NCI-H748 (cell line): ENCODE data around the gene SORCS3.

Experiments used
- DNase-seq: peaks from one replicate; lab custom pipeline; 2025; ENCODE audit not compliant: unreplicated experiment; lab: John Stamatoyannopoulos, UW

The SORCS3 gene

GRCh38 chr10:104831272-104831671 is 190.2 kb downstream of the SORCS3 start:
- DNase-seq: no peak

- no peak for DNase-seq
These were observed 193.5 kb downstream of the SORCS3 start for GRCh38 chr10:104834580-104834979.

- no peak for DNase-seq
These were observed 194.3 kb downstream of the SORCS3 start for GRCh38 chr10:104835422-104835821.

GRCh38 chr10:104842704-104843103 is 201.6 kb downstream of the SORCS3 start:
- DNase-seq: no peak

GRCh38 chr10:104844073-104844472 is 203.0 kb downstream of the SORCS3 start:
- DNase-seq: no peak

- DNase-seq: no peak
These were observed 208.9 kb downstream of the SORCS3 start for GRCh38 chr10:104850023-104850422.

- no peak for DNase-seq
These were observed 227.0 kb downstream of the SORCS3 start for GRCh38 chr10:104867966-104868598.

- DNase-seq: no peak
These were observed 231.6 kb downstream of the SORCS3 start for GRCh38 chr10:104872691-104873090.

- DNase-seq: no peak
These were observed 232.1 kb downstream of the SORCS3 start for GRCh38 chr10:104873161-104873560.

- no peak for DNase-seq
These were observed 234.5 kb downstream of the SORCS3 start for GRCh38 chr10:104875561-104875960.

- no peak for DNase-seq
These were observed 239.7 kb downstream of the SORCS3 start for GRCh38 chr10:104880624-104881398.

GRCh38 chr10:104881740-104882139 is 240.7 kb downstream of the SORCS3 start:
- no peak for DNase-seq

- no peak for DNase-seq
These were observed 252.0 kb downstream of the SORCS3 start for GRCh38 chr10:104892879-104893617.

- DNase-seq: no peak
These were observed 252.6 kb downstream of the SORCS3 start for GRCh38 chr10:104893701-104894100.

GRCh38 chr10:104894681-104895080 is 253.6 kb downstream of the SORCS3 start:
- no peak for DNase-seq

- no peak for DNase-seq
These were observed 254.5 kb downstream of the SORCS3 start for GRCh38 chr10:104895541-104895940.

GRCh38 chr10:104895981-104896380 is 254.9 kb downstream of the SORCS3 start:
- no peak for DNase-seq

- no peak for DNase-seq
These were observed 256.6 kb downstream of the SORCS3 start for GRCh38 chr10:104897696-104898095.

- no peak for DNase-seq
These were observed 258.7 kb downstream of the SORCS3 start for GRCh38 chr10:104899779-104900178.

- DNase-seq: no peak
These were observed 262.3 kb downstream of the SORCS3 start for GRCh38 chr10:104903433-104903832.

- DNase-seq: no peak
These were observed 263.7 kb downstream of the SORCS3 start for GRCh38 chr10:104904753-104905323.

- DNase-seq: no peak
These were observed 265.0 kb downstream of the SORCS3 start for GRCh38 chr10:104906112-104906511.
